ENCODE data around the gene ANO3.
"Not testable (repeated sequence)": the region's sequence is repeated elsewhere in the genome, so short reads cannot be mapped to it uniquely, and the experiment has no call there.

Gene ANO3

DNA sequence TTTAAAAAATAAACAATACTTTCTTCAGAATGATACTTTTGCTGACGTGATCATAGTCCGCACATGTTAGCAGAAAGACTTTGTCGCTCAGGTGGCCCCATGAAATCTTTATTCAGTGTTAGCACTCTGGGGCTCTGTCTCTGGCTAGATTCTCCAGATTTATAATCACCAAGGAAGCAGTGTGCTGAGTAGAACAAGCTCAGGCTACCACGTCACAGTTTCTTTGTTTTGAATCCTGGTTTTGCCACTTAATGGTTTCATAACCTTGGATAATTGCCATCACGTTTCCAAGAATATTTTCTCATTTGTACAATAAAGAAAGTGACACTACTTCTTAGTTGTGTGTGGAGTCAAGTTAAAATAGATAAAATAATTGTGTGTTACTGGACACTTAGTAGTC, 244.0 kb downstream of the ANO3 start:
- DNase-seq (ENCODE audit: low read depth): no peak

DNA sequence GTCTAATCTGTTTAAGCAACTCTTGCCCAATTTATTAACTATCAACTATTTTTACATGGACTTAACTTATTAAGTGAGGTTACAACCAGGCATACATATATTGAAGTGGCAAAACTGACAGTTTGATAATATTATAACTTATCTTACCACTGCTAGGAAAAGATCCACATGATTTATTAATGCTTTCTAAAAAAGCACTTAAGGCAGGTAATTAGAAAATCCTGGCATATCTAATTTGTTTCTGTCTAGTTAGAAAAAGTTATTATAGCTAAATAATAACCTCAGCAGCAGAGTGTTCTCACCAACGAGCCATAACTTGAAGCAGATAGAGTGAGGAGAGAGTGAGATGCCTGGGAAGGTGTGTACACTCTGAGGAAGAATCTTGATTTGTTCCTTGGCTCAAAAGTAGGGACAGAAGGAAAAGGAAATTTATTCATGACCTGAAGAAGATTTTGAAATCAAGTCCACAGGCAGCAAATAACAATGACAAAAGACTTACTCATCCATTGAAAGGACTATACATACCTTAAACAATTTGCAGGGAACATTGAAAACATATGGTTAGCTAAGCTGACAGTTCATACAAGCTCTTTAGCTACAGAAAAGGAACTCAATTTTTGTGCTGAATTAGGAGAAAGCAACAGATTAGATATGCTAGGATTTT, 247.2 kb downstream of the ANO3 start:
- no peak for DNase-seq (ENCODE audit: low read depth)

DNA sequence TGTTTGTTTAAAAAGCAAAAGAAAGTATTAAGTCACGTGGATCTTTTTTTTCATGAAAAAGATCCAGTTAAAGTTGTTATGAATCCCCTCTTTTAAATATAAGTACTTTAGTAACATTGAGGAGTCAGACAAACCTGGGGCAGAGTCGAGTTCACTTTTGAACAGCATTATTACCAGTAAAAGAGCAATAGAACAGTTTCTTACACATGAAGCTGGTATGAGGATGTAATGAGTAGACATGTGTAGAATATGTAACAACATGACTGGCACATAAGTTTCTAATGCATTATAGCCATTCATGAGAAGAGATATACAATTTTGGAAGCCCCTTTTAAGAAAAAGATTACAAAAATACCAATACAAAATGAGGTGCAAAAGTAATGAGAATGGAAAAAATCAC, 247.8 kb downstream of the ANO3 start:
- no peak for DNase-seq (ENCODE audit: low read depth)

GRCh38 chr11:26580929-26581328, 249.0 kb downstream of the ANO3 start:
- no peak for DNase-seq (ENCODE audit: low read depth)

DNA sequence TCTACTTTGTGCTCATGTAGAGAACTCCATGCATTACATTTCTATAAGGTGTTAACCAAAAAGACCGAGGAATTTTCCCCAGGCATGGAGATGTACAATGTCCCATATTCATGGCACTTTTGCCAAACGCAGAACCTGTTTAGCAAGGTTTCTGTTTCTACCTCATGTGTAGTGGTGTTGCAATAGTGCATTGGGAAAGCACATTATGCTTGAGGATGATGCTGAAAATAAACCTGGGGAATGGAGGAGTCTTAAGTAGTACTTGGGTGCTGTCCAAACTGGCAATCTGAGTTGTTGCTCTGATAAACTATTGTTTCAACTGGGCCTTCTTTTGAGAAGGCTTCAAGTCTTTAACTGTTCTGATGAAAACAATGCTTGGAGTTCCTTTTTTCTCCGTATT, 251.6 kb downstream of the ANO3 start:
- DNase-seq (ENCODE audit: low read depth): no peak

- no peak for DNase-seq (ENCODE audit: low read depth)
Observed at GRCh38 chr11:26584818-26585217, 252.9 kb downstream of the ANO3 start.

DNA sequence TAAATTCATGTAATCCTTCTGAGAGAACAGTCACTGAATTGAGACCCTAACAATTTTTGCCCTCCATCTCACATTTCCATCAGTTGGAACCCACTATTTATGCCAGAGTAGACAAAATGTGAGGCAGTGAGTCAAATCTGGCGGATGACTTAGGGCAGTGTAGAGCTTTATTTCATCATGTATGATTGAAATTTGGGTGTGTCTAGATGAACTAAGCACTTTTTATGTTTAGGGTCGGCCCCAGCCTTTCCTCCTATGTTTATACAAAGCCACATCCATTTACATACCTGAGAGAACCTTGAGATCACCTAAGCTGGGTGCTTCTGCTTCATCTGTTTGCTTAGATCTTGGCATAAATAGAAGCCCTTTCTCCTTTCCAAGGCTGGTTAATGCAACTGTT, 255.1 kb downstream of the ANO3 start:
- no peak for DNase-seq (ENCODE audit: low read depth)

GRCh38 chr11:26593691-26594090, 261.8 kb downstream of the ANO3 start:
- DNase-seq (ENCODE audit: low read depth): no peak

- DNase-seq (ENCODE audit: low read depth): not testable (repeated sequence)
Observed at GRCh38 chr11:26595207-26595865, 263.4 kb downstream of the ANO3 start.

DNA sequence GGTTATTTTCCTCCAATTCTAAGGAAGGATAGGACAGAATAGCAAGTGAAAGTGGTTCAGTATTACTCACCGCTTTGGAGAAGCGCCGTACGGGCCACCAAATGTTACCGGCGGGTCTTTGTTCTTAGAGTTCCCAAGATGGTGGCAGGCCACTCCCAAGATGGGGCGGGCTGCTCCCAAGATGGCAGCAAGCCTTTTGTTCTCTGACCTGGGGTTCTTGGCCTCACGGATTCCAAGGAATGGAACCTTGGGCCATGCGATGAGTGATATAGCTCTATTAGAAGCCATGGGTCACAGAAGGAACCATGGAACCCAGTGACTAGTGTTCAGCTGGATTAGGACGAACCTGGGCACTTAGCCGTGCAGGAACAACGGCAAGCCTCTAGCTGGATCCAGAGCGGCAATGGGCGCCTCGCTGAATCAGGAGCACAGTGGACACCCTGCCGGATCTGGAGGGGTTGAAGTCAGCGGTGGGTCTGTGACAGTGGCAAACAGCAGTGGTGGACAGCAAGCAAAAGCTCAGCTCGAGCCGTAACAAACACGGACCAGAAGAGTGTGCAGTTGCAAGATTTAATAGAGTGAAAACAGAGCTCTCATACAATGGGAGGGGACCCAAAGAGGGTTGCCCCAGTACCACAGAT, 265.2 kb downstream of the ANO3 start:
- DNase-seq (ENCODE audit: low read depth): not testable (repeated sequence)

DNA sequence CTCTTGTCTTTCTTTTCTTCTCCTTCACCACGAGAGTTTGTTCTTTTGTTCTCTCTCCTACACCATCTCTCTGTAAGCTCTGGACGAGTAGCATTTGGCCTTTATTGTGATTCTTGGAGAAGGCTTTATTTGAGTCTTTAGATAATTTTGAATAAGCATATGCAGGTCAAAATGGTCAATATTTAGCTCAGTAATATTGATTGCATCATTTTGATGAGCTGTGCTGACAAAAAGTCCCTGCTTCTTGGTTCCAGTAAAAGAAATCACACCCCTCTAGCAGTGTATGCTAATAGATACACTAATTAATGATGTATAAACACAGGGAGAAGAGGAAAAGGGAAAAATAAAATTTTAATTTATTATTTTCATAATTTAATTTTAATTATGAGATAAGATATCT, 266.0 kb downstream of the ANO3 start:
- no peak for DNase-seq (ENCODE audit: low read depth)

DNA sequence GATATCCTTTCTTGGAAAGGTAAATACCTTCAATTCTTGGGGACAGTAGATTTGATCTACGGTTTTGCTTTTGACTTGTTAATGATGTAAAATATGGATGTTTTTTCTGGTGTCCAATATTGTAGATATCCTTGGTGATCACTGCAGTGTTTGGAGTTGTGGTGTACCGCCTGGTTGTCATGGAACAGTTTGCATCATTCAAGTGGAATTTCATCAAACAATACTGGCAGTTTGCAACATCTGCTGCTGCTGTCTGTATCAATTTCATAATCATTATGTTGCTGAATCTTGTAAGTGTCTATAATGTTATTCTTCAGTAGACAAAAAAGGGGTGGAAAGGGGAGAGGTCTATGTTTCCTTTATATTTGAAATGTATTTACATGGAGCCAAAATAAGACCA, 267.5 kb downstream of the ANO3 start:
- DNase-seq (ENCODE audit: low read depth): peak; percentile 25

DNA sequence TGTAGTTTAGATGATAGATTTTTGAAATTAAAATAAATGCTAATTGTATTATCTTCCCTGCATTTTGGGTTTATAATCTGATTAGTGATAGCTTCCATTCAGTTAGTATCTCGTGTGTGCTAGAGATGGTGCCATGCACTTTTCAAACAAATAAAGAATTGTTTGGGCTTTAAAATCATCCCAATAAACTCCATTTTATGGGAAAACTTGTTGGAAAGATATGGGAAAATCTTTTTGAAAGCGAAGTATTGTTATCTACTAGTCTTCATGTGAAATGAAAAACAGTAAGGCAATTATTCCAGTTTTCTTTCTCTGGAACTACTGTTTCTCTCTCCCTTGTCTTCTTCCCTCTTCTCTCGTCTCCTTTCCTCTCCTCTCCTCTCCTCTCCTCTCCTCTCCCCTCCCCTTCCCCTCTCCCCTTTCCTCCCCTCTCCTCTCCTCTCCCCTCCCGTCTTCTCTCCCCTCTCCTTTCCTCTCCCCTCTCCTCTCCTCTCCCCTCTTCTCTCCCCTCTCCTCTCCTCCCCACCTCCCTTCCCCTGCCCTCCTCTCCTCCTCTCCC, 268.0 kb downstream of the ANO3 start:
- DNase-seq (ENCODE audit: low read depth): no peak

GRCh38 chr11:26607725-26608506, 276.0 kb downstream of the ANO3 start:
- DNase-seq (ENCODE audit: low read depth): no peak

- no peak for DNase-seq (ENCODE audit: low read depth)
Observed at GRCh38 chr11:26608507-26609146, 276.7 kb downstream of the ANO3 start.

DNA sequence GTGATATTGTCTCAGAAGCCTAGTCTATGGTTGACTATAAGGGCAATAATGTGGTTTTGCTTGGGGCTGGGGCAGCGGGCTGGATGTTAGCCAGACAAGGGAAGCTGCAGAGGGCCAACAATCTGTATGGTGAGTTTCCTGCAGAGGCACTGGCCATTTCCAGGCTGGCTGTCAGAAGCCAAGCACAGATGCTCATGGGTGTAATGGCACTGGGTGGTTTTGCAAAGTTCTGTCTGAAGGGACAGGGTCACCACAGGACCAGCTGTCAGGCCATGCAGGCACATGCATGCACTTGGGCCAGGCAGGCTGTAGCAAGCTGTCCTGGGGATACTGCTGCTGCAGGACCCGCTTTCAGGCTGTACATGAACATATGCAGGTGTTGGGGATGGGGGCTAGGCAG, 281.8 kb downstream of the ANO3 start:
- DNase-seq (ENCODE audit: low read depth): no peak

GRCh38 chr11:26618441-26618840, 286.5 kb downstream of the ANO3 start:
- DNase-seq (ENCODE audit: low read depth): no peak

DNA sequence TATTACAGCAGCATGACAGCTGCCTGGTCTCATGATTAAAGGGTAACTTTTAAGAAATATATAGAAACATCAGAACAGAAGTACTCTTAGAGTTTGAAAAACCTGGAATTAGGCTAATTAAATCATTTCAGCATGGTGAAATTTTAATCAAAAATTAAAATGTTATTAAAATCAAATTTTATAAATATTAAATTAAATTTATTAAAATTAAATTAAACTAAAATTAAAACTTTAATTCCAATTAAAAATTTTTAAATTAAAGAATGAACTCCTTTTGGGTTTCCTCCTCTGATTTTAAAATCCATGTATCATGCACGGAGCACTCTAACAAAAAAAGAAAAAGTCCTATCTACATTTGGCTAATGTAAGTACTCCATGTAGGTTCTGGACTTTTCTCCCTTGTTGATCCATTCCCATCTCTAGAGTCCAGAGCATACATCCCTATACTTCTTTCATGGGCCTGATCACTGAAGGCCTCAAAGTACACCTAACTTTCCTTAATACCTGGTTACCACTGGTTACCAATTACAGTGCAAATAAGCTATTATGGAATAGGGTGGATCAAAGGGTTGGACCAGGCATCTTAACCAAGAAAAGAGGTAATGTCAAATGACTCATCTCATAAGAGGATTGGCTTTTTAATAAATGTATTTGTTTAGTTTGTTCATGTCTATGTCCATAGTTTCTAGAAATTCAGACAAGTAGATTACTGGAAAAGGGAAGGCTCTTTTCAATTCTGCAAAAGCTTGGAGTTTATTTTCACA, 288.5 kb downstream of the ANO3 start:
- no peak for DNase-seq (ENCODE audit: low read depth)

DNA sequence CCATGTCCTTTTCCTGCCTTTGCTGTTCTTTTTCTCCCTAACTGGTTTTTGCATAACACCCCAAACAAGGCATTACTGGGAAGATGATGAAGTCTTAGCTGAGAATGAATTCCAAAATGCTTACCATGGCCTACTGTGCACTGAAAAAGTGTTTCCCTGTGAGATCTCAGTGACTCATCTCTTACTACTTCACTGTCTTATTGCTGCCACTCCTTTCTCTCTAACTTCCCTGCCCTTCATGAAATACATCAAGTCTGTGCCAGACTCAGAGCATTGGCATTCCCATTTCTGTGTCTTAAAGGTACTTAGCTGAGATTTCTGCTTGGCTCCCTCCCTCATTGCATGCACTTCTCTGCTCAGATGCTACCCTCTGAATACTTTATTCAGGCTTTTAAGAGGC, 289.2 kb downstream of the ANO3 start:
- DNase-seq (ENCODE audit: low read depth): peak; percentile 70

GRCh38 chr11:26622181-26622580, 290.3 kb downstream of the ANO3 start:
- DNase-seq (ENCODE audit: low read depth): no peak

GRCh38 chr11:26623076-26623659, 291.2 kb downstream of the ANO3 start:
- DNase-seq (ENCODE audit: low read depth): no peak
